Peyer's patch (tissue), 4 donors: ENCODE results near the gene ZXDB. TPM values are rescaled to one million over a fixed set of nuclear protein-coding genes. Genes with fewer than 3 reads are reported as not detected.
"Not testable (repeated sequence)": the region's sequence is repeated elsewhere in the genome, so short reads cannot be mapped to it uniquely, and the experiment has no call there.

Experiments
- DNase-seq, 3 donors: peaks; one replicate each; pipeline ENCODE4 v3.0.0-alpha.2; 2017 to 2019
- H3K27ac ChIP-seq, 4 donors: fragments of 200-600 bp; sonication (generic); one replicate each; pipeline ENCODE4 v1.5.1; 2016 to 2019
- H3K27me3 ChIP-seq, 2 donors: fragments of 200-600 bp; sonication (generic); one replicate each; pipeline ENCODE4 v1.5.1; 2019
- H3K36me3 ChIP-seq, 3 donors: fragments of 200-600 bp; sonication (generic); one replicate each; pipeline ENCODE4 v1.5.1; 2016 to 2019
- H3K4me1 ChIP-seq, 4 donors: fragments of 200-600 bp; sonication (generic); one replicate each; pipeline ENCODE4 v1.5.1; 2016 to 2019
- H3K4me3 ChIP-seq, 4 donors: fragments of 200-600 bp; sonication (generic); 1 replicate in 3 of 4; 2 replicates in 1 of 4; pipeline ENCODE4 v1.5.1; 2016 to 2019; ENCODE audit warnings: mild to moderate bottlenecking in 1 of 4
- H3K9me3 ChIP-seq, 4 donors: fragments of 200-600 bp; sonication (generic); one replicate each; pipeline ENCODE4 v1.5.1; 2016 to 2019; ENCODE audit warnings: mild to moderate bottlenecking in 1 of 4
- CTCF ChIP-seq, 6 experiments: fragments of 450-650 bp in 4 of 6; fragments of 200-600 bp in 2 of 6; sonication (generic) in 1 of 6; IDR thresholded peaks; one replicate each; pipeline ENCODE4 v1.5.1; 2017 to 2019; ENCODE audit warnings: antibody characterized with exemption in 6 of 6, mild to moderate bottlenecking in 3 of 6, moderate library complexity in 1 of 6
- POLR2A ChIP-seq, 2 donors: fragments of 450-650 bp; IDR thresholded peaks; one replicate each; pipeline ENCODE4 v1.5.1; 2017; ENCODE audit warnings: antibody characterized with exemption in 2 of 2, mild to moderate bottlenecking in 2 of 2, moderate library complexity in 2 of 2
- total RNA-seq, 4 donors: library from RNA; depleted of rRNA; stranded (reverse); fragments of >200 nt; gene quantifications; one replicate each; pipeline ENCODE4 v1.1.0, GENCODE V29; 2016

The ZXDB gene
- 10 to 100 TPM in 1 of 4 donors, 1 to 10 TPM in 3; 5.1 to 11.7 (median 7.2) TPM for total RNA-seq

GRCh38 chrX:57591284-57592159 lies at the start of gene ZXDB:
TSS of gene ZXDB (plus strand) at chrX:57592011. CDS start at chrX:57592049, 38 bp downstream.
- Histone ChIP-seq H3K27ac (peak within 1 kb of the TSS; percentile 83 to 96 (median 94)), H3K4me3 (peak within 1 kb of the TSS; percentile 54 to 71 (median 63))
- H3K9me3 ChIP-seq, H3K4me1 ChIP-seq, H3K27me3 ChIP-seq, H3K36me3 ChIP-seq: not testable (repeated sequence)
- DNase-seq, result peak in 1 of 3 donors; percentile 17

- Histone ChIP-seq H3K27me3 (no peaks in the 10 kb centered on the region), H3K36me3 (no peaks in the 10 kb centered on the region), H3K4me3 (no peak overlapping the region), H3K4me1 (no peaks in the 10 kb centered on the region), H3K27ac (no peak overlapping the region), H3K9me3 (no peaks in the 10 kb centered on the region)
- no peak for DNase-seq
- TF ChIP-seq CTCF (IDR thresholded peaks at IDR 0.05) (no peak), POLR2A (IDR thresholded peaks at IDR 0.05) (no peak)
Measured at GRCh38 chrX:57565198-57565597, 26.6 kb upstream of the ZXDB start.

GRCh38 chrX:57573754-57574153 lies 18.1 kb upstream of the ZXDB start:
- no peak for TF ChIP-seq POLR2A (IDR thresholded peaks at IDR 0.05)
- TF ChIP-seq CTCF (IDR thresholded peaks at IDR 0.05), result peak in 3 of 6 experiments; percentile 16 to 26 (median 20)
- Histone ChIP-seq H3K4me1 (no peaks in the 10 kb centered on the region), H3K36me3 (no peaks in the 10 kb centered on the region), H3K27ac (no peak overlapping the region), H3K4me3 (no peak overlapping the region), H3K27me3 (no peaks in the 10 kb centered on the region), H3K9me3 (no peaks in the 10 kb centered on the region)
- DNase-seq, result no peak

- not testable (repeated sequence) for H3K36me3 ChIP-seq, H3K4me3 ChIP-seq, H3K27me3 ChIP-seq, H3K4me1 ChIP-seq, H3K27ac ChIP-seq, DNase-seq, H3K9me3 ChIP-seq
- TF ChIP-seq CTCF (IDR thresholded peaks at IDR 0.05), result peak in 2 of 6 experiments; percentile 9 to 15
Measured at GRCh38 chrX:57582948-57583347, 8.9 kb upstream of the ZXDB start.

- H3K4me1 ChIP-seq, result no peaks in the 10 kb centered on the region
- no peaks in the 10 kb centered on the region for H3K36me3 ChIP-seq
- no peaks in the 10 kb centered on the region for H3K9me3 ChIP-seq
- no peak for DNase-seq
- TF ChIP-seq CTCF (IDR thresholded peaks at IDR 0.05), result no peak
- no peak for TF ChIP-seq POLR2A (IDR thresholded peaks at IDR 0.05)
- H3K27ac ChIP-seq, result no peak overlapping the region
- no peak overlapping the region for H3K4me3 ChIP-seq
- H3K27me3 ChIP-seq, result no peaks in the 10 kb centered on the region
Measured at GRCh38 chrX:57583477-57583876, 8.3 kb upstream of the ZXDB start.

DNA sequence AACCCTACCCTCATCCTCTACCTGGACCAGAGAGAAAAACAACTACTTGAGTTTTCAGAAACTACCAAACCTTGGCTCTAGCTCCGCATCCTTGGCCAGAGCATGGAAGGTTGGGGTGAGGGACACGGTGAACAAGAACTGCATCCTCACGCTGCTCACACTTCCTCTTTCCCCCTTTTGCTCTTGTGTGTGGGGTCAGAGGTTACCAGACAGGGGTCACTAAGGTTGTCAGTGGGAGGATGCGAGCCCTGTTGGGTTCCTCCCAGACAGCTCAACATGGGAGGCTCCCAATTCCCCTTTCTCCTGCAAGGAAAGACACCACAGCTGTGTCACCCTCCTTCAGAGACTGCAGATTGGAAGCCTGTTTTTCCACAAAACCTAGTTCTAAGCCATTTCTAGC lies 5.5 kb upstream of the ZXDB start:
- H3K27me3 ChIP-seq, result no peaks in the 10 kb centered on the region
- no peak overlapping the region for H3K27ac ChIP-seq
- TF ChIP-seq POLR2A (IDR thresholded peaks at IDR 0.05), result no peak
- TF ChIP-seq CTCF (IDR thresholded peaks at IDR 0.05), result no peak
- no peaks in the 10 kb centered on the region for H3K9me3 ChIP-seq
- H3K36me3 ChIP-seq, result no peaks in the 10 kb centered on the region
- H3K4me3 ChIP-seq, result no peak overlapping the region
- DNase-seq, result no peak
- H3K4me1 ChIP-seq, result no peaks in the 10 kb centered on the region
